Measurements from ENCODE around the gene PRPS1L1.

GRCh38 chr7:18063149-18063901 lies 35.7 kb upstream of the PRPS1L1 start:
- TF ChIP-seq CTCF (IDR thresholded peaks at IDR 0.05; ENCODE audit: low read depth, low read length): no peak
- TF ChIP-seq EZH2phosphoT487 (IDR thresholded peaks at IDR 0.05; ENCODE audit: low read depth): no peak
